Measurements from ENCODE around the gene ANXA3.

ANXA3 gene

GRCh38 chr4:78644744-78645330 is 93.3 kb downstream of the ANXA3 start:
- no peak overlapping the region for H3K4me3 Mint-ChIP-seq
- no peak overlapping the region for H3K27ac Mint-ChIP-seq
- no peaks in the 10 kb centered on the region for H3K36me3 Mint-ChIP-seq
- ATAC-seq (ENCODE audit: low read depth) (peak; percentile 99), DNase-seq (ENCODE audit: low spot score in 2 of 2) (peak; percentile 51 to 61)
- no peaks in the 10 kb centered on the region for H3K9me3 Mint-ChIP-seq
- peaks cover 48% of the 10 kb centered on the region for H3K4me1 Mint-ChIP-seq
- H3K27me3 Mint-ChIP-seq = no peaks in the 10 kb centered on the region

GRCh38 chr4:78645853-78646757 is 94.5 kb downstream of the ANXA3 start:
- H3K4me1 Mint-ChIP-seq = peaks cover 51% of the 10 kb centered on the region
- no peaks in the 10 kb centered on the region for H3K27me3 Mint-ChIP-seq

DNA sequence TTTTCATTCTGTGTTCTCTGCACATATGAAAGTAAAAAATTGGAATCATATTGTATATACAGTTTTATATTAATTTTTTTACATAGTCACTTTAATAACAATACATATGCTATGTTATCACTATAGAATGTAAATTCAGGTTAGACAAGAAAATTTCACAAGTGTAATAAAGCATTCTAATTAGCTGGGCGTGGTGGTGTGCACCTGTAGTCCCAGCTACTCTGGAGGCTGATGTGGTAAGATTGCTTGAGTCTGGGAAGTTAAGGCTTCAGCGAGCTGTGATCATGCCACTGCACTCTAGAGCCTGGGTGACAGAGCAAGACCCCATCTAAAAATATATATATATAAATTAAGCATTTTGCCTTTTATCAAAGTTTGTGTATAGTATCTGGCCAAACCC is 95.7 kb downstream of the ANXA3 start:
- Mint-ChIP-seq H3K36me3 (no peaks in the 10 kb centered on the region), H3K9me3 (no peaks in the 10 kb centered on the region), H3K4me1 (peaks cover 45% of the 10 kb centered on the region), H3K27me3 (no peaks in the 10 kb centered on the region), H3K27ac (no peak overlapping the region), H3K4me3 (no peak overlapping the region)
- DNase-seq (ENCODE audit: low spot score in 2 of 2) (no peak), ATAC-seq (ENCODE audit: low read depth) (no peak)

More at GRCh38 chr4:78645853-78646757, 94.5 kb downstream of the ANXA3 start:
- Mint-ChIP-seq H3K36me3 (no peaks in the 10 kb centered on the region), H3K9me3 (no peaks in the 10 kb centered on the region), H3K27ac (peak overlapping the region; percentile 67), H3K4me3 (no peak overlapping the region)
- DNase-seq (ENCODE audit: low spot score in 2 of 2) = no peak
- no peak for ATAC-seq (ENCODE audit: low read depth)

DNA sequence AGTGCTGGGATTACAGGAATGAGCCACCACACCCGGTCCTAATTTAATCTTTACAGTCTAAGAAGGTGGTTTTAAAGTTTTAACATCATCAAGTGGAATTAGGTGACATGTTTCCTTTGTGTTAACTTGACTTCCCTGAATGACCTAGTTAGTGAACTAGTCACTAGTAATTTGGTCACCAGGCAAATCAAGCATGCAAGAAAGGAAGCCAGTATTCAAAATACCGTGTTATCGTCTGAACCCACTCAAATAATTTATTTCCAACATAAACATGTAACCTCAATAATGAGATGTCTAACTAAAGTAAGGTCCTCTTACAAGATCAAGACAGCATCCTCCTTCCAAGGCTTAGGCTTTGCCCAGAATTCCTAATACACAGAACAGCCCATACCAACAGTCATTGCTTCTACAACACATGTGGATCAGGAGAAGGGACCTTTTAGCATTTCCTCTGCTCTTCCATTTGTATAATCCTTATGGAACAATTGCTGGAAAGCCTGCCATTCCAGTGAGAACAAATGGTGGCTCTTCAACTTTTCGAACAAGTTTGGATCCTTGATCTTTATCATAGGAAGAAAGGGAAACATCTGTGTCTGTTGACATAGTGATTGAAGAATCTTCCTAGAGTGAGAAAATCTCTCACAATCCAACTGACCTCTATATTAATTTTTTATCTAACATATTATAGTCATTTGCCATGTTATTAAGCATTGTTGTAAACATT is 97.2 kb downstream of the ANXA3 start:
- Mint-ChIP-seq H3K27me3 (no peaks in the 10 kb centered on the region), H3K4me1 (peaks cover 32% of the 10 kb centered on the region), H3K36me3 (no peaks in the 10 kb centered on the region), H3K4me3 (no peak overlapping the region), H3K27ac (no peak overlapping the region), H3K9me3 (no peaks in the 10 kb centered on the region)
- ATAC-seq (ENCODE audit: low read depth) (no peak), DNase-seq (ENCODE audit: low spot score in 2 of 2) (no peak)

DNA sequence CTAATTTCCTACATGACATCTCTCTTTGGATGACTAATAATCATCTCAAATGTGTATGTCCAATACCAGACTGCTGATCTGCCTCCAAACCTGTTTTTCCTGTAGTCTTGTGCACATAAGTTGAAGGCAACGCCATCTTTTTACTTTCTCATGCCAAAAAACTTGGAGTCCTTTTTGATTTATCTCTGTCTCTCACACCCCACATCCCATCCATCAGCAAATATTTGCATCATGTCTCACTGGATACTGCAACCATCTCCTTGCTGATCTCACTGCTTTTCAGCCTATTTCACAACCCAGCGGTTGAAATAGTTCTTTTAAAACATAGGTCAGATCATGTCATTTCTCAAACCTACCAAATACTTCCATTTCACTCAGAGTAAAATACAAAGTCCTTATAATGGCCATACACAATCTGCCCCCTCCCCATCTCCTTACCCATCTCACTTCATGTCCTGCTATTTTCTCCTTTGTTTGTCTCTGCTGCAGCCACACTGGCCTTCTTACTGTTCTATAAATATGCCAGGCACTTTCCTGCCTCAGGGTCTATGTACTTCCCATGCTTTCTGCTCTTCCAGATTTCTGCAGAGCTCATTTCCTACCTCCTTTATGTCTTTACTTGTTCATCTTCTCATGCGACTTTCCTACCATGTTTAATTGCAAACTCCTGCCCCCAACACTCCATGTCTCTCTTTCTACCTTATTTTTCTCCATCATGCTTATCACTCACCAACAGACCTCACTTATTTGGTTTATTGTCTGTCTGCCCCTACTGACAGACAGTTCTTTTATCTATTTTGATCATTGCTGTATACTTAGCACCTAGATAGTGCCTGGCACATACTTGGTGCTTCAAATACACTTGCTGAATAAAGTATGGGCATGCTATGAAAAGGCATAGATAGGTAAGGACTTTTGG is 98.8 kb downstream of the ANXA3 start:
- DNase-seq (ENCODE audit: low spot score in 2 of 2) (no peak), ATAC-seq (ENCODE audit: low read depth) (no peak)
- no peak overlapping the region for H3K27ac Mint-ChIP-seq
- H3K36me3 Mint-ChIP-seq = no peaks in the 10 kb centered on the region
- H3K4me1 Mint-ChIP-seq = peaks cover 28% of the 10 kb centered on the region
- H3K4me3 Mint-ChIP-seq = no peak overlapping the region
- H3K9me3 Mint-ChIP-seq = no peaks in the 10 kb centered on the region
- no peaks in the 10 kb centered on the region for H3K27me3 Mint-ChIP-seq

GRCh38 chr4:78651250-78651860 is 99.8 kb downstream of the ANXA3 start:
- DNase-seq (ENCODE audit: low spot score in 2 of 2) = no peak
- Mint-ChIP-seq H3K4me3 (no peak overlapping the region), H3K36me3 (no peaks in the 10 kb centered on the region), H3K27ac (no peak overlapping the region), H3K9me3 (no peaks in the 10 kb centered on the region), H3K27me3 (no peaks in the 10 kb centered on the region), H3K4me1 (peaks cover 26% of the 10 kb centered on the region)
- ATAC-seq (ENCODE audit: low read depth) = no peak

GRCh38 chr4:78652282-78652876 is 100.8 kb downstream of the ANXA3 start:
- ATAC-seq (ENCODE audit: low read depth) (no peak), DNase-seq (ENCODE audit: low spot score in 2 of 2) (no peak)
- Mint-ChIP-seq H3K4me1 (peaks cover 31% of the 10 kb centered on the region), H3K27ac (no peak overlapping the region), H3K9me3 (no peaks in the 10 kb centered on the region), H3K27me3 (no peaks in the 10 kb centered on the region), H3K36me3 (no peaks in the 10 kb centered on the region), H3K4me3 (no peak overlapping the region)

GRCh38 chr4:78653655-78654054 is 102.1 kb downstream of the ANXA3 start:
- Mint-ChIP-seq H3K27ac (no peak overlapping the region), H3K9me3 (no peaks in the 10 kb centered on the region), H3K27me3 (no peaks in the 10 kb centered on the region), H3K4me1 (peaks cover 31% of the 10 kb centered on the region), H3K36me3 (no peaks in the 10 kb centered on the region), H3K4me3 (no peak overlapping the region)
- DNase-seq (ENCODE audit: low spot score in 2 of 2) (no peak), ATAC-seq (ENCODE audit: low read depth) (no peak)

DNA sequence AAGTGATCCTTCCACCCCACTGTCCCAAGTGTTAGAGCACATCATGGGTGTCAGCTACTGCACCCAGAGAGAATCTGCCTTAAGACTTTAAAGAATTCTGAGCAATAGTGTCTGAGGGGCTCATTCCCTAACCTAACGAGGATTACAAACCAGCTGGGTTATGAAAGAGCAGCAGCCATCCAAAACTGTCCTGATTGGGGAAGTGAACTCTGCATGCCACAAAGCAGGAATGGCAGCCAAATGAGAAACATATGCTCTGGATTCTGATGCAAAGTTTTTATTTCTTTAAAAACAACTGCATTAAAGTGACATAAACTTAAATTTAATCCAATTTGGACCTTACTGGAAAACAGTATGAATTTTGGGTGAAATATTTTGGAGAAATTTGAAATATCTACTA is 103.2 kb downstream of the ANXA3 start:
- Mint-ChIP-seq H3K36me3 (no peaks in the 10 kb centered on the region), H3K27ac (no peak overlapping the region), H3K9me3 (no peaks in the 10 kb centered on the region), H3K27me3 (no peaks in the 10 kb centered on the region), H3K4me3 (no peak overlapping the region), H3K4me1 (peaks cover 36% of the 10 kb centered on the region)
- DNase-seq (ENCODE audit: low spot score in 2 of 2) (no peak), ATAC-seq (ENCODE audit: low read depth) (no peak)

GRCh38 chr4:78656968-78657445 is 105.4 kb downstream of the ANXA3 start:
- H3K9me3 Mint-ChIP-seq = no peaks in the 10 kb centered on the region
- H3K4me1 Mint-ChIP-seq = peaks cover 35% of the 10 kb centered on the region
- no peak overlapping the region for H3K27ac Mint-ChIP-seq
- peak overlapping the region; percentile 55 for H3K4me3 Mint-ChIP-seq
- H3K36me3 Mint-ChIP-seq = no peaks in the 10 kb centered on the region
- H3K27me3 Mint-ChIP-seq = no peaks in the 10 kb centered on the region
- ATAC-seq (ENCODE audit: low read depth) (no peak), DNase-seq (ENCODE audit: low spot score in 2 of 2) (no peak)

- ATAC-seq (ENCODE audit: low read depth) = no peak
- Mint-ChIP-seq H3K9me3 (peaks cover 2% of the 10 kb centered on the region), H3K4me3 (no peak overlapping the region), H3K27me3 (no peaks in the 10 kb centered on the region), H3K36me3 (no peaks in the 10 kb centered on the region), H3K4me1 (peaks cover 50% of the 10 kb centered on the region), H3K27ac (peak overlapping the region; percentile 93)
- no peak for DNase-seq (ENCODE audit: low spot score in 2 of 2)
These were observed 107.7 kb downstream of the ANXA3 start for GRCh38 chr4:78659264-78659663.

- Mint-ChIP-seq H3K4me3 (no peak overlapping the region), H3K27ac (peak overlapping the region; percentile 93), H3K36me3 (no peaks in the 10 kb centered on the region), H3K9me3 (peaks cover 2% of the 10 kb centered on the region), H3K4me1 (peaks cover 50% of the 10 kb centered on the region), H3K27me3 (no peaks in the 10 kb centered on the region)
- ATAC-seq (ENCODE audit: low read depth) (no peak), DNase-seq (ENCODE audit: low spot score in 2 of 2) (no peak)
These were observed 108.1 kb downstream of the ANXA3 start for GRCh38 chr4:78659665-78660064.
